H9 (cell line): ENCODE results near the gene GLCE. TPM values are rescaled to one million over a fixed set of nuclear protein-coding genes. Genes with fewer than 3 reads are reported as not detected.
"Not testable (repeated sequence)": the region's sequence is repeated elsewhere in the genome, so short reads cannot be mapped to it uniquely, and the experiment has no call there.

Source experiments
- DNase-seq: peaks from one replicate; pipeline ENCODE4 v3.0.0-alpha.2; 2017
- H2AFZ ChIP-seq: one replicate; pipeline ENCODE4 v1.6.1; 2013; ENCODE audit warnings: mild to moderate bottlenecking, low read length, control low read depth, moderate library complexity
- H2AK5ac ChIP-seq: 2 replicates; pipeline ENCODE4 v1.6.1; 2013; ENCODE audit warnings: low read length, control low read depth, mixed read lengths; ENCODE audit not compliant: insufficient read length
- H2BK120ac ChIP-seq: one replicate; pipeline ENCODE4 v1.6.1; 2013; ENCODE audit warnings: low read depth, mild to moderate bottlenecking, low read length, control low read depth, inconsistent platforms; ENCODE audit not compliant: poor library complexity, severe bottlenecking
- H2BK12ac ChIP-seq: 2 replicates; pipeline ENCODE4 v1.6.1; 2013; ENCODE audit warnings: low read length, control low read depth, mixed read lengths, low read depth; ENCODE audit not compliant: insufficient read length
- H2BK15ac ChIP-seq: 2 replicates; pipeline ENCODE4 v1.6.1; 2013; ENCODE audit warnings: low read depth, low read length, control low read depth
- H2BK20ac ChIP-seq: one replicate; pipeline ENCODE4 v1.6.1; 2013; ENCODE audit warnings: low read depth, mild to moderate bottlenecking, low read length, control low read depth, inconsistent platforms; ENCODE audit not compliant: poor library complexity, severe bottlenecking
- H2BK5ac ChIP-seq: 2 replicates; pipeline ENCODE4 v1.6.1; 2013; ENCODE audit warnings: low read length, control low read depth, mixed read lengths; ENCODE audit not compliant: insufficient read length
- H3K14ac ChIP-seq: 2 replicates; pipeline ENCODE4 v1.6.1; 2013; ENCODE audit warnings: low read length, control low read depth; ENCODE audit not compliant: insufficient read depth
- H3K18ac ChIP-seq: 2 replicates; pipeline ENCODE4 v1.6.1; 2013; ENCODE audit warnings: low read depth, mild to moderate bottlenecking, mixed read lengths, low read length, control low read depth; ENCODE audit not compliant: insufficient read length
- H3K23ac ChIP-seq: 2 replicates; pipeline ENCODE4 v1.6.1; 2013; ENCODE audit warnings: low read length, control low read depth, mixed read lengths, low read depth; ENCODE audit not compliant: insufficient read length
- H3K23me2 ChIP-seq: 2 replicates; pipeline ENCODE4 v1.6.1; 2013; ENCODE audit warnings: low read depth, mild to moderate bottlenecking, mixed read lengths, low read length, control low read depth; ENCODE audit not compliant: insufficient read length, poor library complexity, severe bottlenecking
- H3K27ac ChIP-seq: 2 replicates; pipeline ENCODE4 v1.5.1; 2013; ENCODE audit warnings: low read length, control low read depth, mixed read lengths, low read depth; ENCODE audit not compliant: insufficient read length
- H3K27me3 ChIP-seq: 2 replicates; pipeline ENCODE4 v1.6.1; 2013; ENCODE audit warnings: low read length, control low read depth, inconsistent platforms; ENCODE audit not compliant: insufficient read depth
- H3K4ac ChIP-seq: 2 replicates; pipeline ENCODE4 v1.6.1; 2013; ENCODE audit warnings: low read depth, mild to moderate bottlenecking, control low read depth, inconsistent platforms, low read length, moderate library complexity
- H3K4me1 ChIP-seq: 2 replicates; pipeline ENCODE4 v1.6.1; 2013; ENCODE audit warnings: low read length, control low read depth, inconsistent platforms; ENCODE audit not compliant: insufficient read depth
- H3K4me2 ChIP-seq: 2 replicates; pipeline ENCODE4 v1.6.1; 2013; ENCODE audit warnings: low read length, control low read depth, mixed read lengths; ENCODE audit not compliant: insufficient read length, insufficient read depth
- H3K56ac ChIP-seq: 2 replicates; pipeline ENCODE4 v1.6.1; 2013; ENCODE audit warnings: low read depth, mild to moderate bottlenecking, mixed read lengths, low read length, control low read depth; ENCODE audit not compliant: insufficient read length
- H3K79me1 ChIP-seq: 2 replicates; pipeline ENCODE4 v1.6.1; 2013; ENCODE audit warnings: low read depth, mild to moderate bottlenecking, moderate library complexity, low read length, control low read depth, inconsistent platforms; ENCODE audit not compliant: insufficient read depth, poor library complexity, severe bottlenecking
- H3K79me2 ChIP-seq: 2 replicates; pipeline ENCODE4 v1.6.1; 2013; ENCODE audit warnings: low read length, control low read depth, inconsistent platforms; ENCODE audit not compliant: insufficient read depth
- H3K9ac ChIP-seq: 2 replicates; pipeline ENCODE4 v1.6.1; 2013; ENCODE audit warnings: low read length, control low read depth, mixed read lengths; ENCODE audit not compliant: insufficient read length; ENCODE audit errors: extremely low read depth
- H3K9me3 ChIP-seq: one replicate; pipeline ENCODE4 v1.6.1; 2013; ENCODE audit warnings: low read depth, low read length, inconsistent platforms; ENCODE audit not compliant: control insufficient read depth
- H3T11ph ChIP-seq: one replicate; pipeline ENCODE4 v1.6.1; 2013; ENCODE audit warnings: mild to moderate bottlenecking, low read length, control low read depth, inconsistent platforms
- H4K20me1 ChIP-seq: one replicate; pipeline ENCODE4 v1.6.1; 2013; ENCODE audit not compliant: control insufficient read depth, insufficient read length, insufficient read depth
- H4K5ac ChIP-seq: 2 replicates; pipeline ENCODE4 v1.6.1; 2013; ENCODE audit warnings: low read depth, mild to moderate bottlenecking, mixed read lengths, low read length, control low read depth; ENCODE audit not compliant: insufficient read length
- H4K8ac ChIP-seq: replicated peaks from 2 replicates; pipeline ENCODE4 v1.6.1; 2013; ENCODE audit warnings: low read length, control low read depth, mixed read lengths, low read depth; ENCODE audit not compliant: insufficient read length
- H4K91ac ChIP-seq: 2 replicates; pipeline ENCODE4 v1.6.1; 2013; ENCODE audit warnings: low read depth, mild to moderate bottlenecking, moderate library complexity, mixed read lengths, low read length, control low read depth; ENCODE audit not compliant: insufficient read length
- H3K27ac Mint-ChIP-seq, 3 experiments: 2 replicates in 2 of 3; 3 replicates in 1 of 3; pipeline ENCODE4 v1.8.0; 2020 to 2021; ENCODE audit warnings: mixed read lengths in 3 of 3, mild to moderate bottlenecking in 1 of 3, moderate library complexity in 1 of 3
- H3K27me3 Mint-ChIP-seq: 2 replicates; pipeline ENCODE4 v1.8.0; 2021; ENCODE audit warnings: low read depth, mild to moderate bottlenecking, moderate library complexity, mixed read lengths
- H3K36me3 Mint-ChIP-seq, 3 experiments: 2 replicates in 2 of 3; 3 replicates in 1 of 3; pipeline ENCODE4 v1.8.0; 2020 to 2021; ENCODE audit warnings: low read depth in 3 of 3, mixed read lengths in 3 of 3; ENCODE audit not compliant: insufficient read depth in 1 of 3
- H3K4me1 Mint-ChIP-seq, 2 experiments: 2 replicates each; pipeline ENCODE4 v1.8.0; 2020; ENCODE audit warnings: mixed read lengths in 2 of 2
- H3K4me3 Mint-ChIP-seq, 2 experiments: 2 replicates in 1 of 2; 3 replicates in 1 of 2; pipeline ENCODE4 v1.8.0; 2020 to 2021; ENCODE audit warnings: mild to moderate bottlenecking in 2 of 2, mixed read lengths in 2 of 2, moderate library complexity in 1 of 2
- H3K9me3 Mint-ChIP-seq, 2 experiments: 2 replicates in 1 of 2; 3 replicates in 1 of 2; pipeline ENCODE4 v1.8.0; 2020; ENCODE audit warnings: mild to moderate bottlenecking in 2 of 2, mixed read lengths in 2 of 2, moderate library complexity in 1 of 2
- WGBS: extraction: QIAGEN DNeasy Blood & Tissue Kit; methylation state at CpG from one replicate; pipeline ENCODE4 v1.1.7; 2013; ENCODE audit warnings: missing lambda C conversion rate, low lambda C conversion rate, mixed read lengths; ENCODE audit not compliant: insufficient read length; ENCODE audit errors: extremely low coverage; 5-methylcytosine and 5-hydroxymethylcytosine counted together
- total RNA-seq: library from RNA; stranded (reverse); gene quantifications from 2 replicates; pipeline ENCODE4 v1.2.1, GENCODE V29; 2021
- TF ChIP-seq, protein P1 (sequence below): fragments of 200-600 bp; sonication (generic); conservative IDR thresholded peaks from 3 replicates; pipeline ENCODE4 v1.8.0; 2021; ENCODE audit warnings: antibody characterized with exemption, mild to moderate bottlenecking

Gene GLCE
- total RNA-seq, 1 experiment from 2014 or later: 12.2 TPM

- H3K27me3 Mint-ChIP-seq: peaks cover 75% of the 10 kb centered on the region
- no peak overlapping the region for H3K9ac ChIP-seq
- no peak overlapping the region for H2AK5ac ChIP-seq
- H2BK5ac ChIP-seq: no peak overlapping the region
- H3K23me2 ChIP-seq: peaks cover 6% of the 10 kb centered on the region
- H3K18ac ChIP-seq: no peak overlapping the region
- H2AFZ ChIP-seq: no peak overlapping the region
- peak overlapping the region; percentile 49 to 72 for H3K4me3 Mint-ChIP-seq
- H4K20me1 ChIP-seq: no peaks in the 10 kb centered on the region
- no peaks in the 10 kb centered on the region; a peak in 1 of 5 replicates for H3K9me3 Mint-ChIP-seq
- no peak overlapping the region for H3K4ac ChIP-seq
- H3K36me3 Mint-ChIP-seq: peaks cover 0 to 4% (median 0%) of the 10 kb centered on the region in 3 experiments; a peak in 2 of 7 replicates
- no CpG with 5 or more reads among the region's 9 CpGs for WGBS
- H4K5ac ChIP-seq: no peak overlapping the region
- peaks cover 8% of the 10 kb centered on the region; the same call in 1 of the 2 replicates for H3K27me3 ChIP-seq
- DNase-seq: peak; percentile 66
- no peak overlapping the region for H2BK120ac ChIP-seq
- no peak overlapping the region for H2BK20ac ChIP-seq
- H3K14ac ChIP-seq: no peak overlapping the region
- no peak overlapping the region for H2BK12ac ChIP-seq
- no peak overlapping the region for H4K8ac ChIP-seq
- TF ChIP-seq, protein P1, sequence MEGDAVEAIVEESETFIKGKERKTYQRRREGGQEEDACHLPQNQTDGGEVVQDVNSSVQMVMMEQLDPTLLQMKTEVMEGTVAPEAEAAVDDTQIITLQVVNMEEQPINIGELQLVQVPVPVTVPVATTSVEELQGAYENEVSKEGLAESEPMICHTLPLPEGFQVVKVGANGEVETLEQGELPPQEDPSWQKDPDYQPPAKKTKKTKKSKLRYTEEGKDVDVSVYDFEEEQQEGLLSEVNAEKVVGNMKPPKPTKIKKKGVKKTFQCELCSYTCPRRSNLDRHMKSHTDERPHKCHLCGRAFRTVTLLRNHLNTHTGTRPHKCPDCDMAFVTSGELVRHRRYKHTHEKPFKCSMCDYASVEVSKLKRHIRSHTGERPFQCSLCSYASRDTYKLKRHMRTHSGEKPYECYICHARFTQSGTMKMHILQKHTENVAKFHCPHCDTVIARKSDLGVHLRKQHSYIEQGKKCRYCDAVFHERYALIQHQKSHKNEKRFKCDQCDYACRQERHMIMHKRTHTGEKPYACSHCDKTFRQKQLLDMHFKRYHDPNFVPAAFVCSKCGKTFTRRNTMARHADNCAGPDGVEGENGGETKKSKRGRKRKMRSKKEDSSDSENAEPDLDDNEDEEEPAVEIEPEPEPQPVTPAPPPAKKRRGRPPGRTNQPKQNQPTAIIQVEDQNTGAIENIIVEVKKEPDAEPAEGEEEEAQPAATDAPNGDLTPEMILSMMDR: no peak
- H3K56ac ChIP-seq: no peak overlapping the region
- no peaks in the 10 kb centered on the region for H3K79me1 ChIP-seq
- H3K79me2 ChIP-seq: no peaks in the 10 kb centered on the region
- H3K9me3 ChIP-seq: no peaks in the 10 kb centered on the region
- H3K4me2 ChIP-seq: peak overlapping the region; percentile 75
- H3K27ac Mint-ChIP-seq: no peak overlapping the region
- no peak overlapping the region for H3K27ac ChIP-seq
- H3K4me1 ChIP-seq: no peaks in the 10 kb centered on the region
- H4K91ac ChIP-seq: no peak overlapping the region
- H3K4me1 Mint-ChIP-seq: peaks cover 7 to 23% of the 10 kb centered on the region in 2 experiments
- H2BK15ac ChIP-seq: no peak overlapping the region
- H3K23ac ChIP-seq: no peak overlapping the region
- no peak overlapping the region for H3T11ph ChIP-seq
Observed at GRCh38 chr15:69299943-69300588, 139.6 kb downstream of the GLCE start.

- not testable (repeated sequence) for H3K36me3 Mint-ChIP-seq, H2BK5ac ChIP-seq
Observed at GRCh38 chr15:69301101-69301500, 140.7 kb downstream of the GLCE start.

More at GRCh38 chr15:69301101-69301500, 140.7 kb downstream of the GLCE start:
- H2BK15ac ChIP-seq, H2BK12ac ChIP-seq, H4K20me1 ChIP-seq, H3K4ac ChIP-seq, H3K4me1 ChIP-seq, H3K23ac ChIP-seq, H3K27ac Mint-ChIP-seq, H3K4me3 Mint-ChIP-seq, H4K5ac ChIP-seq, H3K79me2 ChIP-seq, H3K4me2 ChIP-seq, H2AK5ac ChIP-seq, H3K14ac ChIP-seq, H2BK120ac ChIP-seq, H3K9me3 Mint-ChIP-seq, H3K27me3 ChIP-seq, H3K27ac ChIP-seq, H4K8ac ChIP-seq, H3K9me3 ChIP-seq, H3K23me2 ChIP-seq, H4K91ac ChIP-seq, H3T11ph ChIP-seq, H3K79me1 ChIP-seq, H3K9ac ChIP-seq, H2BK20ac ChIP-seq, H3K56ac ChIP-seq, H2AFZ ChIP-seq, DNase-seq, H3K18ac ChIP-seq: not testable (repeated sequence)
- WGBS: no CpG with 5 or more reads among the region's 8 CpGs
- Mint-ChIP-seq H3K4me1 (peaks cover 16 to 32% of the 10 kb centered on the region in 2 experiments), H3K27me3 (peaks cover 65% of the 10 kb centered on the region)
